SK-N-SH (cell line): ENCODE results near the gene ANO4.

ENCODE experiments used
- ELF1 ChIP-seq: IDR thresholded peaks from 2 replicates; pipeline ENCODE4 v1.4.0; 2012
- EP300 ChIP-seq, 2 experiments: IDR thresholded peaks; 2 replicates each; pipeline versions ENCODE4 v1.4.0 to v1.6.1; 2012; ENCODE audit warnings: borderline replicate concordance in 1 of 2, low read depth in 1 of 2, low read length in 1 of 2
- FOXJ3 ChIP-seq: sonication (generic); formaldehyde crosslinking; IDR thresholded peaks from 2 replicates; pipeline ENCODE4 v1.5.1; 2020; ENCODE audit warnings: mild to moderate bottlenecking, missing genetic modification reagents
- GABPA ChIP-seq: IDR thresholded peaks from 2 replicates; pipeline ENCODE4 v1.4.0; 2012; ENCODE audit warnings: low read depth, mild to moderate bottlenecking
- GATA2 ChIP-seq: sonication (generic); formaldehyde crosslinking; IDR thresholded peaks from 2 replicates; pipeline ENCODE4 v1.5.0; 2020; ENCODE audit warnings: mild to moderate bottlenecking, missing genetic modification reagents
- JUND ChIP-seq: IDR thresholded peaks from 2 replicates; pipeline ENCODE4 v1.4.0; 2012
- NFIC ChIP-seq: IDR thresholded peaks from 2 replicates; pipeline ENCODE4 v1.4.0; 2012; ENCODE audit warnings: borderline replicate concordance
- POLR2AphosphoS5 ChIP-seq: IDR thresholded peaks from 2 replicates; pipeline ENCODE4 v1.6.1; 2012; ENCODE audit warnings: low read depth, low read length
- RCOR1 ChIP-seq: fragments of 150-350 bp; IDR thresholded peaks from 2 replicates; pipeline ENCODE4 v1.6.1; 2017; ENCODE audit warnings: antibody characterized with exemption, low read length
- TAF1 ChIP-seq: IDR thresholded peaks from 2 replicates; pipeline ENCODE4 v1.6.1; 2012; ENCODE audit warnings: low read depth, mild to moderate bottlenecking, low read length, moderate library complexity, borderline replicate concordance
- TF ChIP-seq, protein P1 (sequence below): fragments of 150-350 bp; IDR thresholded peaks from 2 replicates; pipeline ENCODE4 v1.6.1; 2016; ENCODE audit warnings: mild to moderate bottlenecking, low read depth, low read length
- TF ChIP-seq, protein P2 (sequence below): IDR thresholded peaks from 2 replicates; pipeline ENCODE4 v1.6.1; 2012; ENCODE audit warnings: mild to moderate bottlenecking, low read depth, low read length, moderate library complexity
- TF ChIP-seq, protein P3 (sequence below): IDR thresholded peaks from 2 replicates; pipeline ENCODE4 v1.4.0; 2012; ENCODE audit warnings: low read depth
- TF ChIP-seq, protein P4 (sequence below): fragments of 200-600 bp; sonication (generic); IDR thresholded peaks from 2 replicates; pipeline ENCODE4 v1.6.1; 2017; ENCODE audit warnings: antibody characterized with exemption, mild to moderate bottlenecking, moderate library complexity

DNA sequence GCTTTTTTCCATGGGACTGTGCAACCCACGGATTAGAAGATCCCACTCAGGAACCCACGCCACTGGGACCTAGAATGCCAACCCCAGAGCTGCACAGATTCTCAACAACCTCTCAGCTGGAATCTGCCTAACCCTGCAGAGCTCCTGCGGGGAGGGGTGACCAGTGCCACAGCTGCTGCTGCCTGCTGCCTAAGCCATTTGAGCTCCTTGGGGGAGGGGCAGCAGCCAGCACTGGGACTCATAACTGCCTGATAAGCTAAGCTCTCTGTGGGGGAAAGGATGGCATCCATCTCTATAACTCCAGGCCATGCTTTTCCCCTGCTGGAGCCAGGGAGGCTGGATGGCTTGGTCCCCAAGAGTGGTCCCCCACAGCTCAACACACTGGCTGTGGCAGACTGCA is 232.6 kb downstream of the ANO4 start:
- TF ChIP-seq, protein P1, sequence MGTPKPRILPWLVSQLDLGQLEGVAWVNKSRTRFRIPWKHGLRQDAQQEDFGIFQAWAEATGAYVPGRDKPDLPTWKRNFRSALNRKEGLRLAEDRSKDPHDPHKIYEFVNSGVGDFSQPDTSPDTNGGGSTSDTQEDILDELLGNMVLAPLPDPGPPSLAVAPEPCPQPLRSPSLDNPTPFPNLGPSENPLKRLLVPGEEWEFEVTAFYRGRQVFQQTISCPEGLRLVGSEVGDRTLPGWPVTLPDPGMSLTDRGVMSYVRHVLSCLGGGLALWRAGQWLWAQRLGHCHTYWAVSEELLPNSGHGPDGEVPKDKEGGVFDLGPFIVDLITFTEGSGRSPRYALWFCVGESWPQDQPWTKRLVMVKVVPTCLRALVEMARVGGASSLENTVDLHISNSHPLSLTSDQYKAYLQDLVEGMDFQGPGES, result no peak
- TF ChIP-seq EP300 (IDR thresholded peaks at IDR 0.05; ENCODE audit: borderline replicate concordance in 1 of 2, low read depth in 1 of 2, low read length in 1 of 2) (no peak), RCOR1 (no peak), FOXJ3 (CRISPR knock-in tag) (no peak), POLR2AphosphoS5 (no peak), GABPA (no peak), TAF1 (no peak), ELF1 (no peak), JUND (no peak), NFIC (no peak), GATA2 (CRISPR knock-in tag) (no peak)
- TF ChIP-seq, protein P2, sequence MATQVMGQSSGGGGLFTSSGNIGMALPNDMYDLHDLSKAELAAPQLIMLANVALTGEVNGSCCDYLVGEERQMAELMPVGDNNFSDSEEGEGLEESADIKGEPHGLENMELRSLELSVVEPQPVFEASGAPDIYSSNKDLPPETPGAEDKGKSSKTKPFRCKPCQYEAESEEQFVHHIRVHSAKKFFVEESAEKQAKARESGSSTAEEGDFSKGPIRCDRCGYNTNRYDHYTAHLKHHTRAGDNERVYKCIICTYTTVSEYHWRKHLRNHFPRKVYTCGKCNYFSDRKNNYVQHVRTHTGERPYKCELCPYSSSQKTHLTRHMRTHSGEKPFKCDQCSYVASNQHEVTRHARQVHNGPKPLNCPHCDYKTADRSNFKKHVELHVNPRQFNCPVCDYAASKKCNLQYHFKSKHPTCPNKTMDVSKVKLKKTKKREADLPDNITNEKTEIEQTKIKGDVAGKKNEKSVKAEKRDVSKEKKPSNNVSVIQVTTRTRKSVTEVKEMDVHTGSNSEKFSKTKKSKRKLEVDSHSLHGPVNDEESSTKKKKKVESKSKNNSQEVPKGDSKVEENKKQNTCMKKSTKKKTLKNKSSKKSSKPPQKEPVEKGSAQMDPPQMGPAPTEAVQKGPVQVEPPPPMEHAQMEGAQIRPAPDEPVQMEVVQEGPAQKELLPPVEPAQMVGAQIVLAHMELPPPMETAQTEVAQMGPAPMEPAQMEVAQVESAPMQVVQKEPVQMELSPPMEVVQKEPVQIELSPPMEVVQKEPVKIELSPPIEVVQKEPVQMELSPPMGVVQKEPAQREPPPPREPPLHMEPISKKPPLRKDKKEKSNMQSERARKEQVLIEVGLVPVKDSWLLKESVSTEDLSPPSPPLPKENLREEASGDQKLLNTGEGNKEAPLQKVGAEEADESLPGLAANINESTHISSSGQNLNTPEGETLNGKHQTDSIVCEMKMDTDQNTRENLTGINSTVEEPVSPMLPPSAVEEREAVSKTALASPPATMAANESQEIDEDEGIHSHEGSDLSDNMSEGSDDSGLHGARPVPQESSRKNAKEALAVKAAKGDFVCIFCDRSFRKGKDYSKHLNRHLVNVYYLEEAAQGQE, result no peak
- TF ChIP-seq, protein P3, sequence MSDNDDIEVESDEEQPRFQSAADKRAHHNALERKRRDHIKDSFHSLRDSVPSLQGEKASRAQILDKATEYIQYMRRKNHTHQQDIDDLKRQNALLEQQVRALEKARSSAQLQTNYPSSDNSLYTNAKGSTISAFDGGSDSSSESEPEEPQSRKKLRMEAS, result no peak
- TF ChIP-seq, protein P4, sequence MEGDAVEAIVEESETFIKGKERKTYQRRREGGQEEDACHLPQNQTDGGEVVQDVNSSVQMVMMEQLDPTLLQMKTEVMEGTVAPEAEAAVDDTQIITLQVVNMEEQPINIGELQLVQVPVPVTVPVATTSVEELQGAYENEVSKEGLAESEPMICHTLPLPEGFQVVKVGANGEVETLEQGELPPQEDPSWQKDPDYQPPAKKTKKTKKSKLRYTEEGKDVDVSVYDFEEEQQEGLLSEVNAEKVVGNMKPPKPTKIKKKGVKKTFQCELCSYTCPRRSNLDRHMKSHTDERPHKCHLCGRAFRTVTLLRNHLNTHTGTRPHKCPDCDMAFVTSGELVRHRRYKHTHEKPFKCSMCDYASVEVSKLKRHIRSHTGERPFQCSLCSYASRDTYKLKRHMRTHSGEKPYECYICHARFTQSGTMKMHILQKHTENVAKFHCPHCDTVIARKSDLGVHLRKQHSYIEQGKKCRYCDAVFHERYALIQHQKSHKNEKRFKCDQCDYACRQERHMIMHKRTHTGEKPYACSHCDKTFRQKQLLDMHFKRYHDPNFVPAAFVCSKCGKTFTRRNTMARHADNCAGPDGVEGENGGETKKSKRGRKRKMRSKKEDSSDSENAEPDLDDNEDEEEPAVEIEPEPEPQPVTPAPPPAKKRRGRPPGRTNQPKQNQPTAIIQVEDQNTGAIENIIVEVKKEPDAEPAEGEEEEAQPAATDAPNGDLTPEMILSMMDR, result no peak
